GM12878 (cell line): ENCODE results near the gene RCE1.

Experiments
- DPF2 ChIP-seq: fragments of 450-650 bp; IDR thresholded peaks from 2 replicates; pipeline ENCODE4 v1.6.1; 2017; ENCODE audit warnings: mild to moderate bottlenecking
- NFIC ChIP-seq: IDR thresholded peaks from 2 replicates; pipeline ENCODE4 v1.6.1; 2012; ENCODE audit warnings: low read depth, mild to moderate bottlenecking, inconsistent platforms, low read length, moderate library complexity
- TF ChIP-seq, protein P1 (sequence below), 3 experiments: IDR thresholded peaks in 2 of 3; conservative IDR thresholded peaks in 1 of 3; 2 replicates each; pipeline ENCODE4 v1.5.1; 2011; ENCODE audit warnings: low read depth in 3 of 3, low read length in 3 of 3, mild to moderate bottlenecking in 3 of 3, control low read depth in 2 of 3, moderate library complexity in 2 of 3, inconsistent platforms in 1 of 3, mixed read lengths in 1 of 3; ENCODE audit not compliant: control insufficient read depth in 2 of 3, insufficient read depth in 1 of 3; ENCODE audit errors: extremely low read depth in 1 of 3

- TF ChIP-seq DPF2 (no peak), NFIC (no peak)
- TF ChIP-seq, protein P1, sequence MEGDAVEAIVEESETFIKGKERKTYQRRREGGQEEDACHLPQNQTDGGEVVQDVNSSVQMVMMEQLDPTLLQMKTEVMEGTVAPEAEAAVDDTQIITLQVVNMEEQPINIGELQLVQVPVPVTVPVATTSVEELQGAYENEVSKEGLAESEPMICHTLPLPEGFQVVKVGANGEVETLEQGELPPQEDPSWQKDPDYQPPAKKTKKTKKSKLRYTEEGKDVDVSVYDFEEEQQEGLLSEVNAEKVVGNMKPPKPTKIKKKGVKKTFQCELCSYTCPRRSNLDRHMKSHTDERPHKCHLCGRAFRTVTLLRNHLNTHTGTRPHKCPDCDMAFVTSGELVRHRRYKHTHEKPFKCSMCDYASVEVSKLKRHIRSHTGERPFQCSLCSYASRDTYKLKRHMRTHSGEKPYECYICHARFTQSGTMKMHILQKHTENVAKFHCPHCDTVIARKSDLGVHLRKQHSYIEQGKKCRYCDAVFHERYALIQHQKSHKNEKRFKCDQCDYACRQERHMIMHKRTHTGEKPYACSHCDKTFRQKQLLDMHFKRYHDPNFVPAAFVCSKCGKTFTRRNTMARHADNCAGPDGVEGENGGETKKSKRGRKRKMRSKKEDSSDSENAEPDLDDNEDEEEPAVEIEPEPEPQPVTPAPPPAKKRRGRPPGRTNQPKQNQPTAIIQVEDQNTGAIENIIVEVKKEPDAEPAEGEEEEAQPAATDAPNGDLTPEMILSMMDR (IDR thresholded peaks at IDR 0.05 in 2 of 3, conservative IDR thresholded peaks at IDR 0.05 in 1 of 3; ENCODE audit: control insufficient read depth in 2 of 3, extremely low read depth in 1 of 3, insufficient read depth in 1 of 3, low read depth in 3 of 3, low read length in 3 of 3): no peak
Observed at GRCh38 chr11:66854231-66854661, 11.0 kb downstream of the RCE1 start.
